CD1c-positive myeloid dendritic cell (primary cell): ENCODE data around the gene VPS37C.

Experiments used
- DNase-seq: peaks from one replicate; pipeline ENCODE4 v3.0.0-alpha.2; 2016; ENCODE audit errors: extremely low spot score

The VPS37C gene

GRCh38 chr11:61095021-61095420 is 66.2 kb downstream of the VPS37C start:
- peak; percentile 56 for DNase-seq

- peak; percentile 39 for DNase-seq
These were observed 67.1 kb downstream of the VPS37C start for GRCh38 chr11:61094167-61094566.

GRCh38 chr11:61092908-61093763 is 68.1 kb downstream of the VPS37C start:
- peak; percentile 31 for DNase-seq

- DNase-seq = peak; percentile 64
These were observed 68.9 kb downstream of the VPS37C start for GRCh38 chr11:61092280-61092766.

- peak; percentile 68 for DNase-seq
These were observed 69.6 kb downstream of the VPS37C start for GRCh38 chr11:61091373-61092279.

GRCh38 chr11:61090982-61091372 is 70.2 kb downstream of the VPS37C start:
- no peak for DNase-seq

- DNase-seq = no peak
These were observed 70.7 kb downstream of the VPS37C start for GRCh38 chr11:61090521-61090920.

GRCh38 chr11:61089806-61090491 is 71.3 kb downstream of the VPS37C start:
- no peak for DNase-seq

GRCh38 chr11:61087426-61088119 is 73.7 kb downstream of the VPS37C start:
- DNase-seq = no peak

- peak; percentile 17 for DNase-seq
These were observed 77.6 kb downstream of the VPS37C start for GRCh38 chr11:61083601-61084147.

- DNase-seq = no peak
These were observed 78.2 kb downstream of the VPS37C start for GRCh38 chr11:61082931-61083531.

- peak; percentile 20 for DNase-seq
These were observed 79.0 kb downstream of the VPS37C start for GRCh38 chr11:61082062-61082870.

GRCh38 chr11:61080986-61081590 is 80.1 kb downstream of the VPS37C start:
- DNase-seq = no peak

- no peak for DNase-seq
These were observed 80.7 kb downstream of the VPS37C start for GRCh38 chr11:61080526-61080925.
